Measurements from ENCODE around the gene PALLD. TPM values are rescaled to one million over a fixed set of nuclear protein-coding genes. Genes with fewer than 3 reads are reported as not detected.
A peak's percentile ranks its signal among the peaks of the same experiment; 100 is the strongest.

Gene PALLD
- total RNA-seq, 4 donors from 2014 or later: 266 to 761 (median 441) TPM

- no peak for DNase-seq
- Histone ChIP-seq H3K4me3 (no peak overlapping the region), H3K4me1 (peaks cover 0 to 3% of the 10 kb centered on the region in 2 donors), H3K27me3 (no peaks in the 10 kb centered on the region), H3K27ac (peak overlapping the region; percentile 76 to 85), H3K9me3 (no peaks in the 10 kb centered on the region), H3K36me3 (no peaks in the 10 kb centered on the region)
- TF ChIP-seq, protein P1, sequence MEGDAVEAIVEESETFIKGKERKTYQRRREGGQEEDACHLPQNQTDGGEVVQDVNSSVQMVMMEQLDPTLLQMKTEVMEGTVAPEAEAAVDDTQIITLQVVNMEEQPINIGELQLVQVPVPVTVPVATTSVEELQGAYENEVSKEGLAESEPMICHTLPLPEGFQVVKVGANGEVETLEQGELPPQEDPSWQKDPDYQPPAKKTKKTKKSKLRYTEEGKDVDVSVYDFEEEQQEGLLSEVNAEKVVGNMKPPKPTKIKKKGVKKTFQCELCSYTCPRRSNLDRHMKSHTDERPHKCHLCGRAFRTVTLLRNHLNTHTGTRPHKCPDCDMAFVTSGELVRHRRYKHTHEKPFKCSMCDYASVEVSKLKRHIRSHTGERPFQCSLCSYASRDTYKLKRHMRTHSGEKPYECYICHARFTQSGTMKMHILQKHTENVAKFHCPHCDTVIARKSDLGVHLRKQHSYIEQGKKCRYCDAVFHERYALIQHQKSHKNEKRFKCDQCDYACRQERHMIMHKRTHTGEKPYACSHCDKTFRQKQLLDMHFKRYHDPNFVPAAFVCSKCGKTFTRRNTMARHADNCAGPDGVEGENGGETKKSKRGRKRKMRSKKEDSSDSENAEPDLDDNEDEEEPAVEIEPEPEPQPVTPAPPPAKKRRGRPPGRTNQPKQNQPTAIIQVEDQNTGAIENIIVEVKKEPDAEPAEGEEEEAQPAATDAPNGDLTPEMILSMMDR (IDR thresholded peaks at IDR 0.05): no peak
- TF ChIP-seq POLR2A (IDR thresholded peaks at IDR 0.05): no peak
- intact Hi-C loops (cut with DNase I; ENCODE audit: low total_unique reads): no loop called here
These were observed 235.9 kb downstream of the PALLD start for GRCh38 chr4:168732714-168733113.

DNA sequence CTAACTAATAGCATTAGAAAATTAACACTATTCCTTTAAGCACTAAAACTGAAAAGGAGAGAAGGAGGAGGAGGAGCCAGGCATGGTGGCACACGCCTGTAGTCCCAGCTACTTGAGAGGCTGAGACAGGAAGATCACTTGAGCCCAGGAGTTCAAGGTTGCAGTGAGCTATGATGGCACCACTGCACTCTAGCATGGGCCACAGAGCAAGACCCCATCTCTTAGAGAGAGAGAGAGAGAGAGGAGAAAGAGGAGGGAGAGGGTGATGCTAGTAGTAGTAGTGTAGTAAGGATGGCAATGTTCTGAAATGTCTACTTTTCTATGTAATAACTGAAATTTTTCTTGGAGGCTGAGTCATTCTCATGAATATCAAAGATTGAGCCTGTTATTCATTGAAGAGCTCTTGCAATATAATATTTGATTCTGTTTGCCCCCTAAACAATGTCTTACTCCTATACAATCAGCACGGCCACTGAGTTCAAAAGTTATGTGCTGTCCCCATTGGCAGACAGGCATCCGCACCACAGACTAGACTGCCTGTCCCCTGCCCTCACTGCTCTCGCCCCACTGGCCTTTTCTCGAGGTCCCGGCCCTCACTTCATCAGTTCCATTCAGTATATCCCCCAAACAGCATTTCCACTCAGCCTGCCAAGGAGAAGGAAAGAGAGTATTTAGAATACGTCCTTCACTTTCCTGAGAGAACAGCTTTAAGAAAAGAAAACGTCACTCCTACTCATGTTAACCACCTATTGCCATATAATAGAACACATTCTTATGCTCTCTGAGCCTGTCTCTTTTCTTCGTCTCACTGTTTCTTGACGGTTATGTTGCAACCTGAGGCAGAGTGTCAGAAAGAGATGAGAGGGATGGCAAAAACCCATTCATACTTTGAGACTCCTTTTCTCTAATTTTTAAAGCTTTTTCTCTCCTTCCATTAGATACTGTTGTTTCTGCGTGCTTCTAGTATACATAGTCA lies 238.1 kb downstream of the PALLD start:
- no peak for DNase-seq

DNA sequence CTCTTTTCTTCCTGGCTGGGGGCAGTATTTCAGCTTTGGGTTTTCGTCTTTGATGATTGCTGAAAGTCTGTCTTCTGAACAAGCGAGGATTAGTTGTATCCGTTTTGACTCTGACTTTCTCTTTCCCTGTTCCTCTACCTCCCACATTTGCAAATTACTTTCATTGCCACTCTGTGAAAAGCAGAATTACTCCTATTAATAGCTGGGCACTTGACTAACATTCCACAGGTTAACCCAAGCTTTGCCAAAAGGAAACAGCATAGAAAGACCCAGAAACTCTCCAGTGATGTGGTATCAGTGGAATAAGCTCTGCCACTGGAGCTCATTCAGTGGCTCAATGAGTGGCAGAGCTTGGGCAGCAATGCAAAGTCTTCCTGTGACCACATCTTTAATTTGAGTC lies 238.9 kb downstream of the PALLD start:
- Histone ChIP-seq H3K9me3 (no peaks in the 10 kb centered on the region), H3K27me3 (no peaks in the 10 kb centered on the region), H3K4me3 (no peak overlapping the region), H3K36me3 (no peaks in the 10 kb centered on the region), H3K4me1 (peaks cover 0 to 3% of the 10 kb centered on the region in 2 donors), H3K27ac (peak overlapping the region; percentile 83 to 85)
- intact Hi-C loops (cut with DNase I; ENCODE audit: low total_unique reads): no loop called here
- DNase-seq: no peak
- TF ChIP-seq, protein P1 (IDR thresholded peaks at IDR 0.05): no peak
- no peak for TF ChIP-seq POLR2A (IDR thresholded peaks at IDR 0.05)

More for the DNA sequence above, 238.1 kb downstream of the PALLD start:
- intact Hi-C loops (cut with DNase I; ENCODE audit: low total_unique reads): no loop called here
- no peaks in the 10 kb centered on the region for H3K36me3 ChIP-seq
- no peak overlapping the region for H3K4me3 ChIP-seq
- no peaks in the 10 kb centered on the region for H3K9me3 ChIP-seq
- peak overlapping the region; percentile 83 to 85 for H3K27ac ChIP-seq
- TF ChIP-seq, protein P1 (IDR thresholded peaks at IDR 0.05): no peak
- TF ChIP-seq POLR2A (IDR thresholded peaks at IDR 0.05): no peak
- H3K4me1 ChIP-seq: peaks cover 0 to 3% of the 10 kb centered on the region in 2 donors
- no peaks in the 10 kb centered on the region for H3K27me3 ChIP-seq

GRCh38 chr4:168736860-168737805 lies 240.3 kb downstream of the PALLD start:
- Histone ChIP-seq H3K9me3 (no peaks in the 10 kb centered on the region), H3K27ac (peak overlapping the region; percentile 83 to 85), H3K4me3 (no peak overlapping the region), H3K4me1 (no peaks in the 10 kb centered on the region), H3K36me3 (no peaks in the 10 kb centered on the region), H3K27me3 (no peaks in the 10 kb centered on the region)
- no peak for TF ChIP-seq POLR2A (IDR thresholded peaks at IDR 0.05)
- TF ChIP-seq, protein P1 (IDR thresholded peaks at IDR 0.05): no peak
- intact Hi-C loops (cut with DNase I; ENCODE audit: low total_unique reads): no loop called here
- no peak for DNase-seq
